Measurements from ENCODE around the gene STPG4. TPM values are rescaled to one million over a fixed set of nuclear protein-coding genes. Genes with fewer than 3 reads are reported as not detected.
"Not testable (repeated sequence)": the region's sequence is repeated elsewhere in the genome, so short reads cannot be mapped to it uniquely, and the experiment has no call there.

Gene STPG4
- total RNA-seq, 2 donors from 2014 or later: 1.4 TPM; not detected in 1

DNA sequence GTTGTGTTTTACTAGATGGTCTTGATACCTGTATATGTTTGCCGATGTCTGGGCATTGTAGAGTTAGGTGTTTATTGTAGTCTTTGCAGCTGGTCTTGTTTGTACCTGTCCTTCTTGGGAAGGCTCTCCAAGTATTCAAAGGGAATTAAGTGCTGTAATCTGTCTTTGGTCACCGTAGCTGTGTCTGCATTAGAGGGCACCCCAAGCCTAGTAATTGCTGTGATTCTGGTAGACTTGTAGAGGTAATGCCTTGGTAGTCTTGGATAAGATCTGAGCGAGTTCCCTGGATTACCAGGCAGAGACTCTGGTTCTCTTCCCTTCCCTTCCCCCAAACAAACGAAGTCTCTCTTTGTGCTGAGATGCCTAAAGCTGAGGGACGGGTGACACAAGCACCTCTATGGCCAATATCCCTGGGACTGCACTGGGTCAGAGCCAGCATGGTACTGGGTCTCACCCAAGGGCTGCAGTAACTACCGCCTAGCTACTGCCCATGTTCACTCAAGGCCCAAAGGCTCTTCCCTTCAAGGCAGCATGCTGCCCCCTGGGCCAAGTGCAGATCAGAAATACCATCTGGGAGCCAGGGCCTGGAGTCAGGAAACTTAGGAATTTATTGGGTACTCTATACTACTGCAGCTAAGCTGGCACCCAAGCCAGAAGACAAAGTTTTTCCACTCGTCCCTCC lies 27.1 kb downstream of the STPG4 start:
- intact Hi-C loops (cut with DNase I): no loop called here
- TF ChIP-seq POLR2A (IDR thresholded peaks at IDR 0.05): no peak
- TF ChIP-seq, protein P1, sequence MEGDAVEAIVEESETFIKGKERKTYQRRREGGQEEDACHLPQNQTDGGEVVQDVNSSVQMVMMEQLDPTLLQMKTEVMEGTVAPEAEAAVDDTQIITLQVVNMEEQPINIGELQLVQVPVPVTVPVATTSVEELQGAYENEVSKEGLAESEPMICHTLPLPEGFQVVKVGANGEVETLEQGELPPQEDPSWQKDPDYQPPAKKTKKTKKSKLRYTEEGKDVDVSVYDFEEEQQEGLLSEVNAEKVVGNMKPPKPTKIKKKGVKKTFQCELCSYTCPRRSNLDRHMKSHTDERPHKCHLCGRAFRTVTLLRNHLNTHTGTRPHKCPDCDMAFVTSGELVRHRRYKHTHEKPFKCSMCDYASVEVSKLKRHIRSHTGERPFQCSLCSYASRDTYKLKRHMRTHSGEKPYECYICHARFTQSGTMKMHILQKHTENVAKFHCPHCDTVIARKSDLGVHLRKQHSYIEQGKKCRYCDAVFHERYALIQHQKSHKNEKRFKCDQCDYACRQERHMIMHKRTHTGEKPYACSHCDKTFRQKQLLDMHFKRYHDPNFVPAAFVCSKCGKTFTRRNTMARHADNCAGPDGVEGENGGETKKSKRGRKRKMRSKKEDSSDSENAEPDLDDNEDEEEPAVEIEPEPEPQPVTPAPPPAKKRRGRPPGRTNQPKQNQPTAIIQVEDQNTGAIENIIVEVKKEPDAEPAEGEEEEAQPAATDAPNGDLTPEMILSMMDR (IDR thresholded peaks at IDR 0.05): peak in 1 of 4 experiments; percentile 6
- 69% methylated on average over 7 of the region's 7 CpGs for WGBS

DNA sequence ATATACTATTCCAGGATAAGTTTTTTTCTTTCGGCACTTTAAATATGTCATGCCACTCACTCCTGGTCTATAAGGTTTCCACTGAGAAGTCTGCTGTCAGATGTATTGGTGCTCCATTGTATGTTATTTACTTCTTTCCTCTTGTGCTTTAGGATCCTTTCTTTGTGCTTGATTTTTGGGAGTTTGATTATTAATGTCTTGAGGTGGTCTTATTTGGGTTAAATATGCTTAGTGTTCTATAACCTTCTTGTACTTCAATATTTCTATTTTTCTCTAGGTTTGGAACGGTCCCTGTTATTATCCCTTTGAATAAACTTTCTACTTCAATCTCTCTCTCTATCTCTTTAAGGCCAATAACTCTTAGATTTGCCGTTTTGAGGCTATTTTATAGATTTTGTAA lies 28.3 kb downstream of the STPG4 start:
- intact Hi-C loops (cut with DNase I): no loop called here
- TF ChIP-seq, protein P1 (IDR thresholded peaks at IDR 0.05): no peak
- TF ChIP-seq POLR2AphosphoS5 (IDR thresholded peaks at IDR 0.05) (no peak), POLR2A (IDR thresholded peaks at IDR 0.05) (no peak)

More for the DNA sequence above, 27.1 kb downstream of the STPG4 start:
- Histone ChIP-seq H3K4me1 (replicated peaks) (no peaks in the 10 kb centered on the region), H3K27ac (no peak overlapping the region), H3K9me3 (no peaks in the 10 kb centered on the region), H3K36me3 (no peaks in the 10 kb centered on the region), H3K27me3 (replicated peaks; ENCODE audit: insufficient read depth) (no peaks in the 10 kb centered on the region), H3K4me3 (no peak overlapping the region)
- DNase-seq (ENCODE audit: low spot score): no peak

DNA sequence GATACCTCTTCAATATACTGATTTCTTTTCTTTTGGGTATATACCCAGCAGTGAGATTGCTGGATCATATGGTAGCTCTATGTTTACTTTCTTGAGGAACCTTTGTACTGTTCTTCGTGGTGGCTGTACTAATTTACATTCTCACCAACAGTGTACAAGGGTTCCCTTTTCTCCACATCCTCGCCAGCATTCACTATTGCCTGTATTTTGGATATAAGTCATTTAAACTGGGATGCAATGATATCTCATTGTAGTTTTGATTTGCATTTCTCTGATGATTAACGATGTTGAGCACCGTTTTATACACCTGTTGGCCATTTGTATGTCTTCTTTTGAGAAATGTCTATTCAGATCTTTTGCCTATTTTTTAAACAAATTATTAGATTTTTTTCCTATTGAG lies 30.4 kb downstream of the STPG4 start:
- H3K4me1 ChIP-seq (replicated peaks); intact Hi-C loops (cut with DNase I); H3K4me3 ChIP-seq; DNase-seq (ENCODE audit: low spot score); H3K27ac ChIP-seq; H3K36me3 ChIP-seq; H3K27me3 ChIP-seq (replicated peaks; ENCODE audit: insufficient read depth); H3K9me3 ChIP-seq: not testable (repeated sequence)
- 85% methylated on average over 4 of the region's 4 CpGs for WGBS

More for the DNA sequence above, 28.3 kb downstream of the STPG4 start:
- Histone ChIP-seq H3K9me3 (no peaks in the 10 kb centered on the region), H3K4me1 (replicated peaks) (no peaks in the 10 kb centered on the region), H3K27ac (no peak overlapping the region), H3K4me3 (no peak overlapping the region), H3K36me3 (no peaks in the 10 kb centered on the region), H3K27me3 (replicated peaks; ENCODE audit: insufficient read depth) (no peaks in the 10 kb centered on the region)
- DNase-seq (ENCODE audit: low spot score): no peak
- 83% methylated on average over 3 of the region's 3 CpGs for WGBS

DNA sequence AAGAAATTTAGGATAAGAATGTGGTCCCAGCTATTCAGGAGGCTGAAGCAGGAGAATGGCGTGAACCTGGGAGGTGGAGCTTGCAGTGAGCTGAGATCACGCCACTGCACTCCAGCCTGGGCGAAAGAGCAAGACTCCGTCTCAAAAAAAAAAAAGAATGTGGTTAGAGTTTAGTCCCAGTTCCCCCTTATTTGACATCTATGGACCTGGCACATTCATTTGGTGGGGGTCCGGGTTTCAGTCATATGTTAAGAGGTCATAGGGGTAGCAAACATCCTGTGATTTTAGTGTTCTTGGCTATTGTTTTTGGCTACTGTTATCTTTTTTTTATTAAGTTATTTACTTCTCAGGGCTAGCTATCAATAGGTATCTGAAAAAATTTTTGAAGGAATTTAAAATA lies 34.7 kb downstream of the STPG4 start:
- intact Hi-C loops (cut with DNase I): not testable (repeated sequence)
- WGBS: 96% methylated on average over 5 of the region's 5 CpGs

DNA sequence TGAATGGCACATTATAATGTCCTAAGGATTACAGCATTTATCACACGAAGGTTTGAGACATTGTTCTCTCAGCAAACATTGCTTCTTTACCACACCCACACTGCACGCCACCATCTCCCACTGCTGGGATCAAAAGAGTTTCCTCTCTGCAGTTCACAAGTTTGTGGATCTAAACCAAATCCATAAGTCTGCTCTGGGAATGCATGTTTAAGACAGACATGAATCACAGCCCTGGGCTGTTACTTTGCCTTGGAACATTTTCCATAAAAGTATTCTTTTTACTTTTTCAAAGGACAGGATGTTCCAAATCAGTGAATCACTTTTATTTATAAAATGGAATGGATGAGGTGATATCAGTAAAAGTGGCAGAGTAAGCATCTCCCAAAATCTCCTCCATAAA lies 36.1 kb downstream of the STPG4 start:
- Histone ChIP-seq H3K4me1 (replicated peaks) (no peaks in the 10 kb centered on the region), H3K27me3 (replicated peaks; ENCODE audit: insufficient read depth) (no peaks in the 10 kb centered on the region), H3K9me3 (no peaks in the 10 kb centered on the region), H3K36me3 (no peaks in the 10 kb centered on the region), H3K27ac (no peak overlapping the region), H3K4me3 (no peak overlapping the region)
- WGBS: 17% methylated on average over 2 of the region's 2 CpGs
- intact Hi-C loops (cut with DNase I): no loop called here
- DNase-seq (ENCODE audit: low spot score): no peak
- TF ChIP-seq, protein P1 (IDR thresholded peaks at IDR 0.05): no peak
- TF ChIP-seq POLR2AphosphoS5 (IDR thresholded peaks at IDR 0.05) (no peak), POLR2A (IDR thresholded peaks at IDR 0.05) (no peak)

More for the DNA sequence above, 34.7 kb downstream of the STPG4 start:
- not testable (repeated sequence) for H3K4me1 ChIP-seq (replicated peaks); H3K36me3 ChIP-seq; DNase-seq (ENCODE audit: low spot score); H3K27ac ChIP-seq; H3K4me3 ChIP-seq; H3K27me3 ChIP-seq (replicated peaks; ENCODE audit: insufficient read depth); H3K9me3 ChIP-seq

DNA sequence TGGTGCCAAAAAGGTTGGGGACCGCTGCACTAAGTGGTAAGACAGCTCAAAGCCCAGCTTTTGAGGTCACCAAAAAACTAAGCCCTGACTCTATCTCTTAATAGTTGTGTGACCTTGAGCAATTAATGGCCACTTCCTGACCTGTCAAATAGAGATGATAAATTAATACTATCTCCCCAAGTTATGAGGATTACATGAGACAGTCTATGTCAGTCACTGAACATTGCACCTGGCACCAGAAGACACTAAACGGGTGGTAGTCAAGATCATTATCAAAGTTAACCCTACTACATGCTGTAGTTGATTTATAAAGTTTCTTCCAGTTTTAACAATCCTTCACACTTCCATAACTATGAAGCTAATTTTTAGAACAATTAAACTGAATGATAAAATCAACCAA lies 36.5 kb downstream of the STPG4 start:
- Histone ChIP-seq H3K36me3 (no peaks in the 10 kb centered on the region), H3K9me3 (no peaks in the 10 kb centered on the region), H3K27me3 (replicated peaks; ENCODE audit: insufficient read depth) (no peaks in the 10 kb centered on the region), H3K4me3 (no peak overlapping the region), H3K4me1 (replicated peaks) (no peaks in the 10 kb centered on the region), H3K27ac (no peak overlapping the region)
- TF ChIP-seq, protein P1 (IDR thresholded peaks at IDR 0.05): no peak
- TF ChIP-seq POLR2A (IDR thresholded peaks at IDR 0.05): no peak
- TF ChIP-seq POLR2AphosphoS5 (IDR thresholded peaks at IDR 0.05): no peak
- intact Hi-C loops (cut with DNase I): no loop called here
- no peak for DNase-seq (ENCODE audit: low spot score)
- WGBS: 5% methylated on average over 2 of the region's 2 CpGs

All from prostate gland (tissue), 2 donors.